ENCODE results near the gene CENPC. TPM values are rescaled to one million over a fixed set of nuclear protein-coding genes. Genes with fewer than 3 reads are reported as not detected.
A peak's percentile ranks its signal among the peaks of the same experiment; 100 is the strongest.

Gene CENPC
- total RNA-seq, 2 experiments from 2014 or later: 115 to 116 TPM

DNA sequence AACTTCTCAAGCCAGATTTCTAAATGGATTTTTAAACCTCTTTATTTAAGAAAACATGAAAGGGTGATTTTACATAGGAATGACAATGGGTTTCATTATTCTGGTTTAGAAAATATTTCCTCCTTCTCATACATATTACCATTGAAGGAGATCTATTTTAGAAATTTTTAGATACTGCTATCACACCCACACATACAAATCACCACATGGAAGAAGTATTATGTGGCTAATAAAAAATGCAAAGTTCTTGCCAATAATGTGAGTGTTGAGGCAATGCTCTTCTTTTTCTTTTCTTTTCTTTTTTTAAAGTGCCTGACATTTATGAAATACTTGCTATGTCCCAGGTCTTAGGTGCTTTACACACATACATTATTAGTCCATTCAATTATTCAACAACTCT, 20.0 kb upstream of the CENPC start:
- Histone ChIP-seq H3K9me3 (ENCODE audit: control insufficient read depth in 1 of 2, insufficient read depth in 1 of 2, low read length in 2 of 2) (no peaks in the 10 kb centered on the region), H3K4me3 (ENCODE audit: low read length) (no peak overlapping the region), H3K27ac (ENCODE audit: low read depth in 1 of 2, low read length in 2 of 2) (no peak overlapping the region), H3K27me3 (ENCODE audit: control insufficient read depth in 1 of 2, insufficient read depth in 2 of 2, low read length in 2 of 2) (no peaks in the 10 kb centered on the region), H3K4me1 (ENCODE audit: insufficient read depth, low read length) (no peaks in the 10 kb centered on the region), H3K36me3 (ENCODE audit: insufficient read depth, low read length) (no peaks in the 10 kb centered on the region)
- POLR2A ChIA-PET: no interaction called here
- DNase-seq (no peak), ATAC-seq (ENCODE audit: poor library complexity) (no peak)
- Mint-ChIP-seq H3K9me3 (no peaks in the 10 kb centered on the region), H3K36me3 (ENCODE audit: low read depth) (no peaks in the 10 kb centered on the region), H3K27me3 (no peaks in the 10 kb centered on the region), H3K4me3 (no peak overlapping the region), H3K27ac (no peak overlapping the region), H3K4me1 (ENCODE audit: low read depth) (peaks cover 25% of the 10 kb centered on the region)
- TF ChIP-seq, protein P1, sequence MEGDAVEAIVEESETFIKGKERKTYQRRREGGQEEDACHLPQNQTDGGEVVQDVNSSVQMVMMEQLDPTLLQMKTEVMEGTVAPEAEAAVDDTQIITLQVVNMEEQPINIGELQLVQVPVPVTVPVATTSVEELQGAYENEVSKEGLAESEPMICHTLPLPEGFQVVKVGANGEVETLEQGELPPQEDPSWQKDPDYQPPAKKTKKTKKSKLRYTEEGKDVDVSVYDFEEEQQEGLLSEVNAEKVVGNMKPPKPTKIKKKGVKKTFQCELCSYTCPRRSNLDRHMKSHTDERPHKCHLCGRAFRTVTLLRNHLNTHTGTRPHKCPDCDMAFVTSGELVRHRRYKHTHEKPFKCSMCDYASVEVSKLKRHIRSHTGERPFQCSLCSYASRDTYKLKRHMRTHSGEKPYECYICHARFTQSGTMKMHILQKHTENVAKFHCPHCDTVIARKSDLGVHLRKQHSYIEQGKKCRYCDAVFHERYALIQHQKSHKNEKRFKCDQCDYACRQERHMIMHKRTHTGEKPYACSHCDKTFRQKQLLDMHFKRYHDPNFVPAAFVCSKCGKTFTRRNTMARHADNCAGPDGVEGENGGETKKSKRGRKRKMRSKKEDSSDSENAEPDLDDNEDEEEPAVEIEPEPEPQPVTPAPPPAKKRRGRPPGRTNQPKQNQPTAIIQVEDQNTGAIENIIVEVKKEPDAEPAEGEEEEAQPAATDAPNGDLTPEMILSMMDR (IDR thresholded peaks at IDR 0.05): no peak
- CTCF ChIA-PET: no interaction called here
- intact Hi-C loops (cut with DNase I, micrococcal nuclease): no loop called here

DNA sequence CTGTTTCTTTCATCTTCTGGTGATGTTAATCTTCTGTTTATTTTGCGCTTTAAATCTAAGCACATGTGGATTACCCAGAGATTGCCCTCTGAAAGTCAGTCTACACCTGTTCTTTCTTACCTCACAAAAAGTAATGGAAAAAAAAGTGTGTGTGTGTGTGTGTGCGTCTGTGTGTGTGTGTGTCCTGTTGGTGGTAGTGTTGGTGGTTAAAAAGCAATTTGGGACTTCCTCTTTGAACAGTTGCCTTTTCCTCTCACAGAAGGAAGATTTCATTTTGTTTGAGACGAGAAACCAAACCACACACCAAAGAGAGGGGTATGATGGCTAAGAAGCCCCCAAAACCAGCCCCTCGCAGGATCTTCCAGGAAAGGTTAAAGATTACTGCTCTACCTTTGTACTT, 13.2 kb upstream of the CENPC start, which contains the start of gene STAP1:
TSS of gene STAP1 (plus strand) at position 235 of the 400 bp plus-strand sequence. CDS start at position 318, 83 bp downstream.
- Mint-ChIP-seq H3K9me3 (no peaks in the 10 kb centered on the region), H3K27me3 (no peaks in the 10 kb centered on the region), H3K27ac (peak within 1 kb of the TSS; percentile 77), H3K36me3 (ENCODE audit: low read depth) (peaks cover 4% of the 10 kb centered on the region), H3K4me1 (ENCODE audit: low read depth) (peaks cover 48% of the 10 kb centered on the region), H3K4me3 (peak within 1 kb of the TSS; percentile 89)
- POLR2A ChIA-PET: interaction anchor here (0.7 to 1.0 kb wide), 2 partner anchors 13 to 23 kb away, joined by 3 read pairs; partner anchors contain the start of gene CENPC
- ATAC-seq (ENCODE audit: poor library complexity) (peak; percentile 84), DNase-seq (peak in 7 of 14 experiments; percentile 12 to 71 (median 36))
- TF ChIP-seq, protein P1 (IDR thresholded peaks at IDR 0.05): no peak
- CTCF ChIA-PET: no interaction called here
- Histone ChIP-seq H3K36me3 (ENCODE audit: insufficient read depth, low read length) (no peaks in the 10 kb centered on the region), H3K4me3 (ENCODE audit: low read length) (peak within 1 kb of the TSS; percentile 37), H3K9me3 (ENCODE audit: control insufficient read depth in 1 of 2, insufficient read depth in 1 of 2, low read length in 2 of 2) (no peaks in the 10 kb centered on the region), H3K4me1 (ENCODE audit: insufficient read depth, low read length) (peaks cover 4% of the 10 kb centered on the region), H3K27me3 (ENCODE audit: control insufficient read depth in 1 of 2, insufficient read depth in 2 of 2, low read length in 2 of 2) (no peaks in the 10 kb centered on the region), H3K27ac (ENCODE audit: low read depth in 1 of 2, low read length in 2 of 2) (no peak within 1 kb of the TSS)
- intact Hi-C loops (cut with DNase I, micrococcal nuclease): no loop called here

DNA sequence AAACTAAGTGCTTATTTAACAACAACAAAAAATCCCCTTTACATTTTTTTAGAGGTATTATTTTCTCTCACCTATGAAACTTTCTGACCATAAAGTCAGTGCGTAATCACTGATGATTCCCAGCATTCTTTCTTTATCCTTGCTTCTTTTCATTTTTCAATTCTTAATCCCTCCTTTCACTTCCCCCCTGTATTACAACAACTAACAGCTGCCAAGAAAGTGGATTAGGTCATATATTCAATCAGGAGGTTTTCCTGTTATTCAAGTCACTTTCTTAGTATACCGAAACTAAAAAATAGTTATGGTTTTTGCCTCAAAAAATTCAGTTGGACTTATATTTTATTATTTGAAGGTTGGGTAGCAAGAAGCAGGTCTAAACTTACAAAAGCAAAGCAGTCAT, 11.1 kb upstream of the CENPC start:
- Mint-ChIP-seq H3K36me3 (ENCODE audit: low read depth) (peaks cover 4% of the 10 kb centered on the region), H3K4me1 (ENCODE audit: low read depth) (peaks cover 46% of the 10 kb centered on the region), H3K9me3 (no peaks in the 10 kb centered on the region), H3K27me3 (no peaks in the 10 kb centered on the region), H3K4me3 (no peak overlapping the region), H3K27ac (no peak overlapping the region)
- ChIA-PET CTCF (no interaction called here), POLR2A (interaction anchor here (0.8 to 1.1 kb wide), 2 partner anchors 10 to 25 kb away, joined by 3 read pairs; no protein-coding TSS in a partner anchor)
- TF ChIP-seq, protein P1 (IDR thresholded peaks at IDR 0.05): no peak
- no peaks in the 10 kb centered on the region for H3K27me3 ChIP-seq (ENCODE audit: control insufficient read depth in 1 of 2, insufficient read depth in 2 of 2, low read length in 2 of 2)
- intact Hi-C loops (cut with DNase I, micrococcal nuclease): no loop called here
- no peak overlapping the region for H3K27ac ChIP-seq (ENCODE audit: low read depth in 1 of 2, low read length in 2 of 2)
- no peak overlapping the region for H3K4me3 ChIP-seq (ENCODE audit: low read length)
- H3K36me3 ChIP-seq (ENCODE audit: insufficient read depth, low read length): no peaks in the 10 kb centered on the region
- no peak for ATAC-seq (ENCODE audit: poor library complexity)
- no peaks in the 10 kb centered on the region for H3K9me3 ChIP-seq (ENCODE audit: control insufficient read depth in 1 of 2, insufficient read depth in 1 of 2, low read length in 2 of 2)
- peaks cover 4% of the 10 kb centered on the region for H3K4me1 ChIP-seq (ENCODE audit: insufficient read depth, low read length)
- DNase-seq: no peak

All from CD4-positive, alpha-beta T cell (primary cell).